Hematopoietic multipotent progenitor cell treated with erythropoietin and hydrocortisone succinate and interleukin-3 and kit ligand, for 8 days (in vitro differentiated cells): ENCODE measurements around the gene AGTPBP1.
"Not testable (repeated sequence)": the region's sequence is repeated elsewhere in the genome, so short reads cannot be mapped to it uniquely, and the experiment has no call there.

ENCODE experiments used
- DNase-seq: peaks from one replicate; pipeline ENCODE4 v3.0.0-alpha.2; 2015

The AGTPBP1 gene

GRCh38 chr9:85610074-85610860, 131.5 kb downstream of the AGTPBP1 start:
- peak; percentile 75 for DNase-seq

- DNase-seq: no peak
Measured at GRCh38 chr9:85605905-85606304, 135.8 kb downstream of the AGTPBP1 start.

DNA sequence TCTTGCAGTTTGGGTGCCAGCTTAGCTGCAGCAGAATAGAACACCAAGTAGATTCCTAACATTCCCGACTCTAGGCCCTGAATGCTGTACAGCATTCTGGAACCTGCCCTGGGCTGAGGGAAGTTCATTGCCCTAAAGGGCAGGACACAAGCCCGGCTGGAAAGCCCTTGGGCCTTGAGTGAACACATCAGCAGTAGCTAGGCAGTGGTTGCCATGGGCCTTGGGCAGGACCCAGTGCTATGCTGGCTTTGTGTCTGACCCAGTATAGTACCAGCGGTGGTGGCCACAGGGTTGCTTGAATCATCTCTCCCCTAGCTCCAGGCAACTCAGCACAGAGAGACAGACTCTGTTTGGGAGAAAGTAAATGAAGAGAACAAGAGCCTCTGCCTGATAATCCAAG, 137.8 kb downstream of the AGTPBP1 start:
- DNase-seq: no peak

GRCh38 chr9:85602742-85603141, 139.0 kb downstream of the AGTPBP1 start:
- no peak for DNase-seq

DNA sequence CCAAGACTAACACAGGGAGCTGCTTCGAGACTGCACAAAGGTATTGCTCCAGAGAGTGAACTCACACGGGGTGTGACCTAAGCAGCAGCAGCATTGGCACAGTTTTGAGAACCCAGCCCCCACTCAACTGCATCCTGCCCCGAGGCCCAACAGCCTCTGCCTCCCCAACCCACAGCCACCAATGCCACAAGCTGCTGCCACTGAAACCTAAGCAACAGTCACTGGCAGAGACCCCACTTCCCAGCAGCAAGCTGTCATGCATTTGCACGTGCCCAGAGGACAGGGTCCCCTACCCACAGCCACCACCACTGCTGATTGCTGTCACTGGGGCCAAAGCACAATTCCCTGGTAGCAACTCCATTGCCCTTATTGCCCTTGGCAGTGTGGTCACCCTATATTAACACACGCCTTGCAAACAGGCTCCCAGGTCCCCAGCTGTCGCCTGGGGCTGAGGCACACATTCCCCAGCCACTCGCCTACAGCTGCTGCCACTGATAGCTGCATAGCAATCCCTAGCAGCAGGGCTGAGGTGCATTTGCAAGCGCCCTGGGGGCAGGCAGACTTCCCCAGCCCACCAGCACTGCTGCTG, 141.0 kb downstream of the AGTPBP1 start:
- no peak for DNase-seq

- no peak for DNase-seq
Measured at GRCh38 chr9:85599540-85600105, 142.1 kb downstream of the AGTPBP1 start.

- no peak for DNase-seq
Measured at GRCh38 chr9:85594316-85594715, 147.4 kb downstream of the AGTPBP1 start.

DNA sequence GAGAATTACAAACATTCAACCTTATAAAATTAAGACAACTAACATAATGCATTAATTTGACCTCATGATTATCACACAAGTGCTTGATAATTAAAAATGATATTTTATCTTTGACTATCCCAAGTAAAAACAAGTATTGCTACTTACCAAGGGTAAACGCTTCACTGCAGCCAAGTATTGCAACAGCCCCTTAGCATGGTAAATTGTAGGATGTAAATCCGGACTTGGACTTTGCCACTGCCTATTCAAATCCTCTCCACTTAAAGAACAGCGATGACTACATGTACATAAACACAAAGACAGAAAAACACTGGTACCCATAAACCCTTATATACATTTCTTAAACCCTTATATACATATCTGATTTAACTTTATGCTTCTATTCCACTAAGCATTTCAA, 155.1 kb downstream of the AGTPBP1 start:
- no peak for DNase-seq

GRCh38 chr9:85577353-85577952, 164.3 kb downstream of the AGTPBP1 start:
- DNase-seq: no peak

DNA sequence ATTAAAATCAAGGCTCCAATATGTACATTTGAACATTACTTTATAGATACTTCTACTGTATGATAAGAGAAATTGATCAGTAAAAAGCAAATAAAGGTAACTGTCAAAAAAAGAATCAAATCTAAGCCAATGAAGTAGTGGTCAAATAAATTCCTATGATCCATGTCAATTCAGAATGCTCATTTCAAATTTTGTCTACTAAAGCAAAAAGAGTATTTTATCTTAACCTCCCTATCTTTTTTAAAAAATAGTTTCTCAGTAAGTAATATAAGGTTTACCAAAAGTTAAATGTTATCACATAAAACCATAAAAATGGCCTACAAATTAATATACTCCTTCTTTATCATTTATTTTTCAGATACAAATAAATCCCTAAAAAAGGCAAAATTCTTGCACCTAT, 165.9 kb downstream of the AGTPBP1 start:
- DNase-seq: no peak

DNA sequence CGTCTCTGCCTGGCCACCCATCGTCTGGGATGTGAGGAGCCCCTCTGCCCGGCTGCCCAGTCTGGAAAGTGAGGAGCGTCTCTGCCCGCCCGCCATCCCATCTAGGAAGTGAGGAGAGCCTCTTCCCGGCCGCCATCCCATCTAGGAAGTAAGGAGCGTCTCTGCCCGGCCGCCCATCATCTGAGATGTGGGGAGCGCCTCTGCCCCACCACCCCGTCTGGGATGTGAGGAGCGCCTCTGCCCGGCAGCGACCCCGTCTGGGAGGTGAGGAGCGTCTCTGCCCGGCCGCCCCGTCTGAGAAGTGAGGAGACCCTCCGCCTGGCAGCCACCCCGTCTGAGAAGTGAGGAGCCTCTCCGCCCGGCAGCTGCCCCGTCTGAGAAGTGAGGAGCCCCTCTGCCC, 168.2 kb downstream of the AGTPBP1 start:
- DNase-seq: not testable (repeated sequence)

DNA sequence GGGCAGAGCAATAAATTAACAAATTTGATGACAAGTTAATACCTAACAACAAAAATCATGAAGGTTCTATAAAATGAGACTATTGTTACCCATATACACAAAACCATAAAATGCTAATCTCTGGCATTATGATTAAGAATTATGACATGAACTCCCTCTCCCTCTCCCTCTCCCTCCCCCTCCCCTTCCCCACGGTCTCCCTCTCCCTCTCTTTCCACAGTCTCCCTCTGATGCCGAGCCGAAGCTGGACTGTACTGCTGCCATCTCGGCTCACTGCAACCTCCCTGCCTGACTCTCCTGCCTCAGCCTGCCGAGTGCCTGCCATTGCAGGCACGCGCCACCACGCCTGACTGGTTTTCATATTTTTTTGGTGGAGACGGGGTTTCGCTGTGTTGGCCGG, 168.8 kb downstream of the AGTPBP1 start:
- not testable (repeated sequence) for DNase-seq

DNA sequence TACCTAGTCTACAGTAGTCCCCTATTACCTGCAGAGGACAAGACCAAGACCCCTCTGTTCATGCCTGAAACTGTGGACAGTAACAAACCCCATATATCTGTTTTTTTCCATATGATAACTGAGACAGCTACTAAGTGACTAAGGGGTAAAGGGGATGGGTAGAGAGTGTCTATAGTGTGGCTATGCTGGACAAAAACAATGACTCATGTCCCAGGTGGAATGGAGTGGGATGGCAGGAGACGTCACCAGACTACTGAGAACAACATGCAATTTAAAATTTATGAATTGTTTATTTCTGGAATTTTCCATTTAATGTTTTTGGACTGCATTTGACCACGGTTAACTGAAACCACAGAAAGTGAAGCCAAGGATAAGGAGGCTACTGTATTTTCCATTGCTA, 171.8 kb downstream of the AGTPBP1 start:
- no peak for DNase-seq

- no peak for DNase-seq
Measured at GRCh38 chr9:85559526-85559925, 182.2 kb downstream of the AGTPBP1 start.

GRCh38 chr9:85554349-85554748, 187.4 kb downstream of the AGTPBP1 start:
- DNase-seq: no peak

DNA sequence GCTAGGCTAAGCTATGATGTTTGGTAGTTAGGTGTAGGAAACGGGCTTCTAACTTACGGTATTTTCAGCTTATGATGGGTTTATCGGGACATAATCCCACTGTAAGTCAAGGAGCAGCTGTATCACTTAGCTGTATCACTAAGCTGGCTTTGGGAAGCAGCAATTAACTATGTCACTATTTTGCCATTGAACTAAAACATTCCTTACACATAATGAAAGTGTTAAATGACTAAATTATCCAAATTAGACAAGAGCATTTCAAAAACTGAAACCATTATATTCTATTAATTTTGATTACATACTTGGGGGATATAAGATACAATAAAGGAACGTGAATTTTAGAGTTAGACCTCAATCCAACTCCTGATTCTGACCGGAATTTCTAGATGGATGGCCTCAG, 188.3 kb downstream of the AGTPBP1 start:
- no peak for DNase-seq

DNA sequence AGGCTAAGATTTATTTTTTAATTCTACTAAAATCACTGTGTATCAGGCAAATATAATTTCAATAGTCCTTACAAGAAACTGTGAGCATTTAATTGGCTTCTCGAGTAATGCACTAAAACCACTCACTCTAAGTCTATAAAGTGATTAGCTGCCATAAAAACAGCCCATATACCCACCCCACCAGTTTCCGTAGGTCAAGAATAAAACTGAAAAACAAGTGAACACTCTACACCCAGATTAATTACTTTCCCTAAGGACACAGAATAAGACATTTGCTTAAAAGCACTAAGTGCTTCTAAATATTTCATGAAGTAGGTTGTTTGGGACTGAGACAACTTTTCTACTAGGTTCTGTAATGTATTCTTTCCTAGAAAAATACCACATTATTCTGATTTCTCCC, 194.2 kb downstream of the AGTPBP1 start:
- no peak for DNase-seq

- no peak for DNase-seq
Measured at GRCh38 chr9:85543196-85543595, 198.6 kb downstream of the AGTPBP1 start.

DNA sequence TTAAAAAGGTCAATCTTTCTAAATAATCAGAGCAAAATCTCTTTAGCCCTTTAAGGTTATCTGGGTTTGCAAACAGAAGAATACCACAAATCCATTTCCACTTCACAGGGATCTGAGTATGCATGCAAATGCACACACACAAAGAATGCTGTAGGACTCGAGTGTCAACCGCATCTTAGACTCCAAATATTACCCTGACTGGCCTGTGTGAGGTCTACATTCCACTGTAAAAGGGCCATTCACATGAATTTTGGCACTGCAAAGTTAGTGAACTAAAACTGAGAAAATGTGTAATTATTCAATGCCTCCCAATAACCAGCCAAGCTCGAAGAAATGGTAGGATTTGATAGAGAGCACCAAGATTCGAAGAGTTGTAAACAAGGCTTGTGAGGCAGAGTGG, 199.9 kb downstream of the AGTPBP1 start:
- no peak for DNase-seq

GRCh38 chr9:85536514-85536913, 205.2 kb downstream of the AGTPBP1 start:
- DNase-seq: no peak

DNA sequence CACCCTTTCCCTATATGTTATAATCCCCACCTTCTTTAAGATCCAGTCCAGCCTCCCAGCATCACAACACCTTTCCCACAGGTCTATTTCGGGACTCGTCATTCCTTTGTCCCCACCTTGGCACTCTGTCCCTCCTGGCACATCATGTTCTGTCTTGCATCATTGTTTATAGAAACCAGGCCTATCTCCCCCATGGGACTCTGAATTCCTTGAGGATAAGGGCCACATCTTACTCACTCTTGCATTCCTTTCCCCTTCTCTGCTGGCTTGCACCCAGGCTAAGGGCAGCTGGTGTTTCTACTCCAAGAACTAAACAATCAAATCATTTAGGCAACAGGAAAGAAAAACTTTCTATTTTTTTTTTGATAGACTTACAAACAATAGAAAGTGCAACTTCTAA, 205.7 kb downstream of the AGTPBP1 start:
- DNase-seq: no peak

- DNase-seq: no peak
Measured at GRCh38 chr9:85534340-85534739, 207.4 kb downstream of the AGTPBP1 start.

DNA sequence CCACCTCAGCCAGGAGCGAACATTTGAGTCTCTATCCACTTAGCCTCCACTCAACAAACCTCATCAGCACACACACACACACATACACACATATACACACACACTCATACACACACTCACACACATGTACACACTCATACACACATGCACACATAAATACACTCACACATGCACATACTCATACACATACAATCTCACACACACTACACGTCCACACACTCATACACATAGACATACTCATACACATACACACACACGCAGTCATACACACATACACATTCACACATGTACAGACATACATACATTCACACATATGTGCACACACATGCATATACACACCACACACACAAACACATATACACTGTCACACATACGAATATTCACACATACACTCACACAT, 208.2 kb downstream of the AGTPBP1 start:
- no peak for DNase-seq

GRCh38 chr9:85530721-85531120, 211.0 kb downstream of the AGTPBP1 start:
- no peak for DNase-seq
